ENCODE results near the gene HSPB7.
"Not testable (repeated sequence)": the region's sequence is repeated elsewhere in the genome, so short reads cannot be mapped to it uniquely, and the experiment has no call there.

HSPB7 gene

DNA sequence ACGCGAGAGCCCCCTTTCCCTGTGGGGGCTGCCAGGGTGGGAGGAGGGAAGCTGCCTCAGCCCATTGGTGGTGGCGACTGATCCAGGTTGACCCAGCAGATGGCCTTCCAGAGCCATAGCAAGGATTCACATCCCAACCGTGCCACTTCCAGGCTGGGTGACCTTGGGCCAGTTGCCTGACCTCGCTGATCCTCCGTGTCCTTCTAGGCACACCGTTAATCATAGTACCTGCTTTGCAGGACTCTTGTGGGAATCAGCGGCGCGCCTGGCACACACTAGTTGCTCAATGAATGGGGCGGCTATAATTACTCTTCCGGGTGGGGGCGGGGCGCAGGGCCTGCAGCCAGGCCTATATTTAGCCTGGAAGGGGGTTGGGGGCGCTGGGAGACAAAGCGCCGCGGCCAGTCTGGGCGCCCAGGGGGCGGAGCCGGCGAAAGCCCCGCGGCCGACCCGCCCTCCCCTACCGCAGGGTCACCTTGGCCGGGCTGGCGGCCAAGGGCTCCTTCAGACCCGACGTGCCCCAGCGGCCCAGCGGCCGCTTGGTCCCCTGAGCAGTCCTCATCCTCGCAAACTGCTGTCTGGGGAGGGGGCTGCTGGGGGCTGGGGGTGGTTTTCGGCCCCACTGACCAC lies 5.1 kb downstream of the HSPB7 start:
- Histone ChIP-seq H3K27me3 (replicated peaks; ENCODE audit: control insufficient read depth, insufficient read depth, low read length) (no peaks in the 10 kb centered on the region), H3K4me3 (ENCODE audit: low read length) (no peak overlapping the region)

DNA sequence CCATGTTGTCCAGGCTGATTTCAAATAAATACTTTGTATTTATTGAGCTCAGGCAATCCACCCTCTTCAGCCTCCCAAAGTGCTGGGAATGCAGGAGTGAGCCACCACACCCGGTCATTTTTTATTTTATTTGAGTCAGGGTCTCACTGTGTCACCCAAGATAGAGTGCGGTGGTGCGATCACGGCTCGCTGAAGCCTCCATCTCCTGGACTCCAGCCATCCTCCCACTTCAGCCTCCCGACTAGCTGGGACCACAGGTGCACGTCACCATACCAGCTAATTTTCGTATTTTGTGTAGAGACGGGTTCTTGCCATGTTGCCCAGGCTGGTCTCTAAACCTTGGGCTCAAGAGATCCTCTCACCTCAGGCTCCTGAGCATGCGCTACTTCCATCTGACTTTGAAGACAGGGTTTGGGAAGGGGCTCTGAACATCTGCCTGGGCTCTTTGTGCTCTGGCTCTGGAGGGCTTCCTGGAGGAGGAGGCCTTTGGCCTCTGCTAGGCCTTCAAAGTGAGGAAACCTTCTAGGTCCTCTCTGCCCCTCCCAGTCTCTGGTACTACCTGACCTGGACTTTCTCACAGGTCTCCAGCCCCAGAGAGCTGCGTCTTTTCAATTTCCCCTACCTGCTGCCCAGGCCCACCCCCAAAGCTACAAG lies 5.8 kb downstream of the HSPB7 start:
- no peak overlapping the region for H3K4me3 ChIP-seq (ENCODE audit: low read length)
- no peaks in the 10 kb centered on the region for H3K36me3 ChIP-seq (ENCODE audit: control insufficient read depth, insufficient read depth, low read length, severe bottlenecking)
- no peaks in the 10 kb centered on the region for H3K27me3 ChIP-seq (replicated peaks; ENCODE audit: control insufficient read depth, insufficient read depth, low read length)
- H3K9me3 ChIP-seq (ENCODE audit: control insufficient read depth, low read length) = no peaks in the 10 kb centered on the region
- peaks cover 37% of the 10 kb centered on the region for H3K4me1 ChIP-seq (ENCODE audit: control insufficient read depth, insufficient read depth, low read length)
- H3K9ac ChIP-seq (ENCODE audit: low read length) = no peak overlapping the region
- DNase-seq (ENCODE audit: low read depth) = no peak

More for the DNA sequence above, 5.1 kb downstream of the HSPB7 start:
- Histone ChIP-seq H3K9ac (ENCODE audit: low read length) (no peak overlapping the region), H3K9me3 (ENCODE audit: control insufficient read depth, low read length) (no peaks in the 10 kb centered on the region), H3K36me3 (ENCODE audit: control insufficient read depth, insufficient read depth, low read length, severe bottlenecking) (no peaks in the 10 kb centered on the region), H3K4me1 (ENCODE audit: control insufficient read depth, insufficient read depth, low read length) (peaks cover 44% of the 10 kb centered on the region)
- DNase-seq (ENCODE audit: low read depth) = peak; percentile 69

DNA sequence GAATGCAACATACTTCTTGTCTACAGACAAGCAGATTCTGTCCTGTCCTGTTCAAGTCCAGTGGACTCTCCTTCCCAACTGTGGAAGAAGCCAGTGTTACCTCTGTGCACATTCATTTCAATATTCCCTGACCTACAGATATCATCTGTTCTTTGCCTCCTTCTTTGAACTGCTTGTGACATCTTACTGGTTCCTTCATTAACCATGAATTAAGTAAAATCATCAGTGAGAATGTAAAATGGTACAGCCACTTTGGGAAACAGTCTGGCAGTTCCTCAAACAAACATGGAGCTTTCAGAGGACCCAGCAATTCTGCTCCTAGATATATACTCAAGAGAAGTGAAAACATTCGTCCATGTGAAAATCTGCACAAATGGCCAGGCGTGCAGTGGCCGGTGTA lies 7.0 kb downstream of the HSPB7 start:
- Histone ChIP-seq H3K27me3 (replicated peaks; ENCODE audit: control insufficient read depth, insufficient read depth, low read length) (no peaks in the 10 kb centered on the region), H3K4me1 (ENCODE audit: control insufficient read depth, insufficient read depth, low read length) (peaks cover 27% of the 10 kb centered on the region), H3K9me3 (ENCODE audit: control insufficient read depth, low read length) (no peaks in the 10 kb centered on the region), H3K9ac (ENCODE audit: low read length) (no peak overlapping the region), H3K4me3 (ENCODE audit: low read length) (no peak overlapping the region), H3K36me3 (ENCODE audit: control insufficient read depth, insufficient read depth, low read length, severe bottlenecking) (no peaks in the 10 kb centered on the region)
- DNase-seq (ENCODE audit: low read depth) = no peak

DNA sequence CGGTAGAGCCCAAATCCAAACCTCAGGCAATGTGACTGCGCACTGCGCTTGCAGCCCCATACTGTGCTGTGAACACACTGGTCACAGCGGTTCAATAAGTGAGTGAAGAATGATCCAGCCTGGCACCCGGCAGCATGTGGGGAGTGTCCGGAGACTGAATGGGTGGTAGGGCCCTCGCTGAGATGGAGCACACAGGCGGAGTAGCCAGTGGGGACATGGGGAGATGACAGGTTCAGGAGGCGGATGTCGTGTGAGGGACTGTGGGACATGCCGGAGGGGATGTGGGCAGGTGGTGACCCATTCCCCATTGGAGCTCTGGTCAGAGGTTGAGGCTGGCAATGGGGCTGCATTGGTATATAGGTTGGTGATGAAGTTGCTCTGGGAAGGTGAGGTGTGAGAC lies 8.2 kb downstream of the HSPB7 start:
- Histone ChIP-seq H3K36me3 (ENCODE audit: control insufficient read depth, insufficient read depth, low read length, severe bottlenecking) (no peaks in the 10 kb centered on the region), H3K27me3 (replicated peaks; ENCODE audit: control insufficient read depth, insufficient read depth, low read length) (no peaks in the 10 kb centered on the region), H3K4me1 (ENCODE audit: control insufficient read depth, insufficient read depth, low read length) (peaks cover 17% of the 10 kb centered on the region), H3K9ac (ENCODE audit: low read length) (no peak overlapping the region), H3K4me3 (ENCODE audit: low read length) (no peak overlapping the region), H3K9me3 (ENCODE audit: control insufficient read depth, low read length) (no peaks in the 10 kb centered on the region)
- no peak for DNase-seq (ENCODE audit: low read depth)

DNA sequence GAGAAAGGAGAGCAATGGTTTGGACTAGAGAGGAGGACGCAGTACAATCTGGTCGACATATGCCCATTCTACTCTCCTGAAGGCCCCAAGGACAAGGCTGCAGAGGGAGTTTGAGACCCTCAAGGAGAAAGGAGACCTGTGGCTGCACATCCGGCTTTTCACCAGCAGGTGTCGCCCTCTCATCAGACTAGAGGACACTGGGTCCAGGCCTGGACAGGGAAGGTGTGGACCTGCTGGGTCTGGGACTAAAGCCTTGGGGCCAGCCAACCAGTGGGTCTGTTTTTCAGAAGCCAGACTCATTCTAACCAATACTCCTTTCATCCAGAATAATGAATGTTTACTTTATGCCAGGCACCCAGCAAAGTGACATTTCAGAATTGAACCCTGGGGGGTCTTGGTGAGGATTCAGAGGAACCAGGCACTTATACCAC lies 8.8 kb downstream of the HSPB7 start:
- Histone ChIP-seq H3K9ac (ENCODE audit: low read length) (no peak overlapping the region), H3K36me3 (ENCODE audit: control insufficient read depth, insufficient read depth, low read length, severe bottlenecking) (no peaks in the 10 kb centered on the region), H3K27me3 (replicated peaks; ENCODE audit: control insufficient read depth, insufficient read depth, low read length) (no peaks in the 10 kb centered on the region), H3K9me3 (ENCODE audit: control insufficient read depth, low read length) (no peaks in the 10 kb centered on the region), H3K4me3 (ENCODE audit: low read length) (no peak overlapping the region), H3K4me1 (ENCODE audit: control insufficient read depth, insufficient read depth, low read length) (peaks cover 14% of the 10 kb centered on the region)
- DNase-seq (ENCODE audit: low read depth) = peak; percentile 92

DNA sequence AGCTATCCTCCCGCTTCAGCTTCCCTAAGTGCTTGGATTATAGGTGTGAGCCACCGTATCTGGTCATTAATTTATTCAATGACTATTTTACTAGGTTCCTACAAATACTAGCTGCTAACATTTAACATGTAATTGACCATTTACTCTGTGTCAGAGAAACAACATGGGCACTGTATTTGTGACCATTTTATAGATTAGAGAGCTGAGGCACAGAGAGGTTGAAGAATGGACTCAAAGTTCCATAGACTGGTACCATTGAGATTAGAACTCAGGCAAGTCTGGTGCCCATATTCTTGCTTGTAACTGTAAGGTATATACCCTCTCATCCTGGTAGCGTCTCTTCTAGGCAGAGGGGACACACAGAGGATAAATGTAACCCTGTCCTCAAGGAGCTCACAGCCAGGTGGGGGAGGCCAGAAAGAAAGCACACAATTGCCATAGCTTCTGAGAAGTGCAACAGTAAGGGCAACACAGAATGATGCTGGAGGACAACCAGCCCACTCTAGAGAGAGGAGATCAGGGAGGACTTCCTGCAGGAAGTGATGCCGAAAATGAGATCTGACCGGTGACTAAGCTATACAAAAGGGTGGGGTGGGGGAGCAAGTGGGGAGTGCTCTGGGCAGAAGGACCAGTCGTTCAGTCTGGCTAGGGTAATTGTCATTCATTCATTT lies 10.0 kb downstream of the HSPB7 start:
- no peak for DNase-seq (ENCODE audit: low read depth)
- Histone ChIP-seq H3K9ac (ENCODE audit: low read length) (no peak overlapping the region), H3K36me3 (ENCODE audit: control insufficient read depth, insufficient read depth, low read length, severe bottlenecking) (no peaks in the 10 kb centered on the region), H3K4me3 (ENCODE audit: low read length) (no peak overlapping the region), H3K9me3 (ENCODE audit: control insufficient read depth, low read length) (no peaks in the 10 kb centered on the region), H3K27me3 (replicated peaks; ENCODE audit: control insufficient read depth, insufficient read depth, low read length) (no peaks in the 10 kb centered on the region), H3K4me1 (ENCODE audit: control insufficient read depth, insufficient read depth, low read length) (peaks cover 4% of the 10 kb centered on the region)

DNA sequence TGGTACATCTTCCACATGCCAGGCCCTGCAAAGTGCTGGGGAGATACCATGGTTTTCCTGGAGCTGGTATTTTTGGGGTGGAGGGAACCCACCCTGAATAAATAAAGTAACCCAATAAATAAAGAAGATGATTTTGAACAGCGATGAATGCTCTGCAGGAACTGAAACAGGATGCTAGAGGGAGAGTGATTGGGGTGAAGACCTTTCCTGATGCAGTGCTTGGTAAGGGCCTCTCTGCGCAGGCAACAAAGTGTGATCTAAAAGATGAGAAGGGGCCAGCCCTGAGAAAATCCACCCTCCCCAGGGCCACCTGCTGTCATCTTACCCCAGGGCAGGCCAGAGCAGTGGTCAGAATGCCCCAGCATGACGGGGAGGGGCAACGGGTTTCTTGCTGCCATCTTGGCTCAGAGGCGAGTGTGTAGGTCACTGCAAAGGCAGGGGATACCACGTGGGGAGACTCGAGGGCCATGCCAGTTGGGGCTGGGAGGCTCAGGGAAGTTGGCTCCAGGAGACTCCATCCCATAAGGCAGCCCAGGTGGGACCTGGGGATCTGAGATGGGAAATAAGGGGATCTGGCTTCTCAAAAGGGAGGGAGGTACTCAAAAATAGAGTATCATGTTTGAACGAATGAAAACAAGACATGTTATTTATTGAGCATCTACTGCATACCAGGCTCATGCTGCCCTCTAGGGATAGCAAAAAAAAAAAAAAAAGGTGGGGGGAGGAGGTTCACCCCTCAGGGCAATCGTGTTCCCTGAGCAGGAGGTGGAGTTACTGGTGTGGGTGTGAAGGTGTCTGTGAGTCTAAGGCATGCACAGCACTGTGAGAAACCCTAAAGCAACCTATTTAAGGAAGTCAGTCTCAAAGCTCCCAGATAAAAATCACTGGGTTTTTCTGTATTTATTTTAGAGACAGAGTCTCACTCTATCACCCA lies 11.0 kb downstream of the HSPB7 start:
- peak; percentile 36 for DNase-seq (ENCODE audit: low read depth)
- H3K4me1 ChIP-seq (ENCODE audit: control insufficient read depth, insufficient read depth, low read length) = no peaks in the 10 kb centered on the region
- H3K36me3 ChIP-seq (ENCODE audit: control insufficient read depth, insufficient read depth, low read length, severe bottlenecking) = no peaks in the 10 kb centered on the region
- no peaks in the 10 kb centered on the region for H3K27me3 ChIP-seq (replicated peaks; ENCODE audit: control insufficient read depth, insufficient read depth, low read length)
- H3K9ac ChIP-seq (ENCODE audit: low read length) = no peak overlapping the region
- no peaks in the 10 kb centered on the region for H3K9me3 ChIP-seq (ENCODE audit: control insufficient read depth, low read length)
- H3K4me3 ChIP-seq (ENCODE audit: low read length) = no peak overlapping the region

DNA sequence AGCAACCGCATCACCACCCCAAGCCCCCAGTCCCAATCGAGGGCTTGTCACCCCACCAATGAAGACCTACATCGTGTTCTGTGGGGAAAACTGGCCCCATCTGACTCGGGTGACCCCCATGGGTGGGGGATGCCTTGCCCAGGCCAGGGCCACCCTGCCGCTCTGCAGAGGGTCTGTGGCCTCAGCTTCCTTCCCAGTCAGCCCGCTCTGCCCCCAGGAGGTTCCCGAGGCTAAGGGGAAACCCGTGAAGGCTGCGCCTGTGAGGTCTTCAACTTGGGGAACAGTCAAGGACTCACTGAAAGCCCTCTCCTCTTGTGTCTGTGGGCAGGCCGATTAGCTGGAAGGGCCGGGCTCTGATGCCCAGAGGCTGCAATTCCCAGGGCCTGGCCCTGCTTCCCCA lies 11.8 kb downstream of the HSPB7 start:
- no peak overlapping the region for H3K9ac ChIP-seq (ENCODE audit: low read length)
- H3K4me1 ChIP-seq (ENCODE audit: control insufficient read depth, insufficient read depth, low read length) = no peaks in the 10 kb centered on the region
- no peak for DNase-seq (ENCODE audit: low read depth)

DNA sequence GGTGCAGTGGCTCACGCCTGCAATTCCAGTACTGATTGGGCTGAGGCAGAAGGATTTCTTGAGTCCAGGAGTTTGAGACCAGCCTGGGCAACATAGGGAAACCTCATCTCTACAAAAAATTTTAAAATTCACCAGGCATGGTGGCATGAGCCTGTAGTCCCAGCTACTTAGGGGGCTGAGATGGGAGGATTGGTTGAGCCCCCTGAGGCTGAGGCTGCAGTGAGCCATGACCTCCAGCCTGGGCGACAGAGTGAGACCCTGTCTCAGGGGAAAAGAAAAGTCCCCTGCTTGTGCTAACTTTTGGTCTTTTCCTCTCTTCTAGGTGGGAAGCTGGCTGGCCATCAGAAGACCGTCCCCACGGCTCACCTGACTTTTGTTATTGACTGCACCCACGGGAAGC lies 12.2 kb downstream of the HSPB7 start:
- no peak overlapping the region for H3K4me3 ChIP-seq (ENCODE audit: low read length)
- no peak for DNase-seq (ENCODE audit: low read depth)
- H3K9ac ChIP-seq (ENCODE audit: low read length) = no peak overlapping the region
- no peaks in the 10 kb centered on the region for H3K36me3 ChIP-seq (ENCODE audit: control insufficient read depth, insufficient read depth, low read length, severe bottlenecking)
- H3K9me3 ChIP-seq (ENCODE audit: control insufficient read depth, low read length) = no peaks in the 10 kb centered on the region
- no peaks in the 10 kb centered on the region for H3K27me3 ChIP-seq (replicated peaks; ENCODE audit: control insufficient read depth, insufficient read depth, low read length)
- H3K4me1 ChIP-seq (ENCODE audit: control insufficient read depth, insufficient read depth, low read length) = no peaks in the 10 kb centered on the region

More for the DNA sequence above, 11.8 kb downstream of the HSPB7 start:
- no peaks in the 10 kb centered on the region for H3K9me3 ChIP-seq (ENCODE audit: control insufficient read depth, low read length)
- no peak overlapping the region for H3K4me3 ChIP-seq (ENCODE audit: low read length)
- H3K27me3 ChIP-seq (replicated peaks; ENCODE audit: control insufficient read depth, insufficient read depth, low read length) = no peaks in the 10 kb centered on the region
- no peaks in the 10 kb centered on the region for H3K36me3 ChIP-seq (ENCODE audit: control insufficient read depth, insufficient read depth, low read length, severe bottlenecking)

DNA sequence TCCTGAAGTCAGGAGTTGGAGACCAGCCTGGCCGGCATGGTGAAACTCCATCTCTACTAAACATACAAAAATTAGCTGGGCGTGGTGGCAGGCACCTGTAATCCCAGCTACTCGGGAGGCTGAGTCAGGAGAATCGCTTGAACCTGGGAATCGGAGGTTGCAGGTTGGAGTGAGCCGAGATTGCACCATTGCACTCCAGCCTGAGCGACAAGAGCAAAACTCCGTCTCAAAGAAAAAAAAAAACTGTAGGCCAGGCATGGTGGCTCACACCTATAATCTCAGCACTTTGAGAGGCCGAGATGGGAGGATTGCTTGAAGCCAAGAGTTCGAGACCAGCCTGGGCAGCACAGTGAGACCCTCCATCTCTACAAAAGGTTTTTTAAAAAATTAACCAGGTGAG lies 16.6 kb downstream of the HSPB7 start:
- DNase-seq (ENCODE audit: low read depth); H3K9ac ChIP-seq (ENCODE audit: low read length); H3K4me3 ChIP-seq (ENCODE audit: low read length); H3K36me3 ChIP-seq (ENCODE audit: control insufficient read depth, insufficient read depth, low read length, severe bottlenecking); H3K4me1 ChIP-seq (ENCODE audit: control insufficient read depth, insufficient read depth, low read length); H3K9me3 ChIP-seq (ENCODE audit: control insufficient read depth, low read length): not testable (repeated sequence)
- peaks cover 13% of the 10 kb centered on the region for H3K27me3 ChIP-seq (replicated peaks; ENCODE audit: control insufficient read depth, insufficient read depth, low read length)

DNA sequence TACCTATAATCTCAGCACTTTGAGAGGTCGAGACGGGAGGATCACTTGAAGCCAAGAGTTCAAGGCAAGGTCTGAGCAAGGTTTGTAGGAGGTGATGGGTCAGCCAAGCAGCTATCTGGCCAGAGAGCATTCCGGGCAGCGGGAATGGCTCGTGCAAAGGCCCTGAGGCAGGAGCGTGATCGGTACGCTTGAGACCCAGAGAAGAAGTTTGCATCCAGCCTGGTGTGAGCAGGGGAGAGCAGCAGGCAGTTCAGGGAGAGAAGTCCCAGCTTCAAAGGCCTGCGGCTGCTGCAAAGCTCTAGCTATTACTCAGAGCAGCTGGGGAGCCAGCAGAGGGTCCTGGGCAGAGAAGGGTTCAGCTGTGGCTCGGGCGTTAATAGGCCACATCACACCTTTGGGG lies 18.9 kb downstream of the HSPB7 start:
- H3K9ac ChIP-seq (ENCODE audit: low read length) = no peak overlapping the region
- H3K4me1 ChIP-seq (ENCODE audit: control insufficient read depth, insufficient read depth, low read length) = no peaks in the 10 kb centered on the region
- H3K36me3 ChIP-seq (ENCODE audit: control insufficient read depth, insufficient read depth, low read length, severe bottlenecking) = no peaks in the 10 kb centered on the region
- no peak overlapping the region for H3K4me3 ChIP-seq (ENCODE audit: low read length)
- no peak for DNase-seq (ENCODE audit: low read depth)
- peaks cover 13% of the 10 kb centered on the region for H3K27me3 ChIP-seq (replicated peaks; ENCODE audit: control insufficient read depth, insufficient read depth, low read length)
- no peaks in the 10 kb centered on the region for H3K9me3 ChIP-seq (ENCODE audit: control insufficient read depth, low read length)

All from adipocyte (in vitro differentiated cells).